OCI-LY7 (cell line): Measurements from ENCODE around the gene PARD6A. TPM values are rescaled to one million over a fixed set of nuclear protein-coding genes. Genes with fewer than 3 reads are reported as not detected.

Experiments used
- BruUV-seq: library from RNA; stranded (reverse); fragments of 400-500 nt; replicated peaks from 2 replicates; lab custom pipeline; 2021; lab: Mats Ljungman, UMichigan
- CTCF ChIA-PET: fragments of 300-600 bp; sonication (Branson Sonifier 250); formaldehyde crosslinking; loops from one replicate; lab custom pipeline; 2022; ENCODE audit warnings: antibody characterized with exemption; ENCODE audit not compliant: unreplicated experiment; lab: Charles Lee
- POLR2A ChIA-PET: fragments of 300-600 bp; sonication (Branson Sonifier 250); formaldehyde crosslinking; loops from one replicate; lab custom pipeline; 2022; ENCODE audit warnings: antibody characterized with exemption; lab: Charles Lee
- DNase-seq: peaks from one replicate; pipeline ENCODE4 v3.0.0-alpha.2; 2015; ENCODE audit warnings: low spot score
- H2AFZ ChIP-seq: fragments of 200-600 bp; sonication (generic), shearing (Covaris generic); 2 replicates; pipeline ENCODE4 v1.6.1; 2014; ENCODE audit warnings: mild to moderate bottlenecking, antibody characterized with exemption, low read length, moderate library complexity
- H3K27ac ChIP-seq: fragments of 200-600 bp; sonication (generic); 2 replicates; pipeline ENCODE4 v1.5.1; 2014; ENCODE audit warnings: mixed run types, low read depth, mild to moderate bottlenecking, moderate library complexity, low read length, inconsistent platforms; ENCODE audit not compliant: poor library complexity, severe bottlenecking
- H3K36me3 ChIP-seq: fragments of 200-600 bp; sonication (generic); 2 replicates; pipeline ENCODE4 v1.6.1; 2014; ENCODE audit warnings: mild to moderate bottlenecking, antibody characterized with exemption, low read length, moderate library complexity, mixed read lengths; ENCODE audit not compliant: insufficient read depth
- H3K4me1 ChIP-seq: fragments of 200-600 bp; sonication (generic); 2 replicates; pipeline ENCODE4 v1.5.1; 2014; ENCODE audit warnings: mild to moderate bottlenecking, low read length; ENCODE audit not compliant: insufficient read depth, poor library complexity, severe bottlenecking
- H3K4me2 ChIP-seq: fragments of 200-600 bp; sonication (generic); 2 replicates; pipeline ENCODE4 v1.6.1; 2014; ENCODE audit warnings: mild to moderate bottlenecking, low read length
- H3K4me3 ChIP-seq: fragments of 200-600 bp; sonication (generic); 2 replicates; pipeline ENCODE4 v1.5.1; 2014; ENCODE audit warnings: mild to moderate bottlenecking, low read depth, low read length; ENCODE audit not compliant: poor library complexity, severe bottlenecking
- H3K79me2 ChIP-seq: fragments of 200-600 bp; sonication (generic); 2 replicates; pipeline ENCODE4 v1.6.1; 2016; ENCODE audit warnings: low read depth, mild to moderate bottlenecking, low read length, moderate library complexity, mixed read lengths; ENCODE audit not compliant: insufficient read depth
- H3K9me2 ChIP-seq: fragments of 200-600 bp; sonication (generic); 2 replicates; pipeline ENCODE4 v1.6.1; 2016; ENCODE audit warnings: mild to moderate bottlenecking, low read length, mixed read lengths; ENCODE audit not compliant: insufficient read depth
- H3K9me3 ChIP-seq: fragments of 200-600 bp; sonication (generic); 2 replicates; pipeline ENCODE4 v1.6.1; 2014; ENCODE audit warnings: mild to moderate bottlenecking, mixed run types, low read length, mixed read lengths
- H4K20me1 ChIP-seq: fragments of 200-600 bp; sonication (generic); 2 replicates; pipeline ENCODE4 v1.6.1; 2014; ENCODE audit warnings: mild to moderate bottlenecking, antibody characterized with exemption, low read length, moderate library complexity, mixed read lengths; ENCODE audit not compliant: insufficient read depth
- EZH2phosphoT487 ChIP-seq: fragments of 200-600 bp; sonication (generic); IDR thresholded peaks from 2 replicates; pipeline ENCODE4 v1.6.1; 2018; ENCODE audit warnings: low read depth, borderline replicate concordance, mild to moderate bottlenecking, mixed run types, antibody characterized with exemption, low read length, moderate library complexity, mixed read lengths
- intact Hi-C: fragments of 100-400 bp; cut with micrococcal nuclease; formaldehyde crosslinking; loops from one replicate; pipeline ENCODE4 v1.10.0; 2022; ENCODE audit not compliant: unreplicated experiment
- total RNA-seq, 2 experiments: library from RNA; depleted of rRNA in 1 of 2; stranded (reverse); fragments of >200 nt in 1 of 2; shearing (Covaris generic) in 1 of 2; gene quantifications; 2 replicates each; pipeline ENCODE4 v1.2.3, GENCODE V29; 2014 to 2022
- TF ChIP-seq, protein P1 (sequence below): fragments of 200-600 bp; sonication (generic); conservative IDR thresholded peaks from 2 replicates; pipeline ENCODE4 v1.5.1; 2014; ENCODE audit warnings: mild to moderate bottlenecking, antibody characterized with exemption, low read length, moderate library complexity, mixed read lengths

PARD6A gene
- total RNA-seq, 2 experiments from 2014 or later = 14.0 to 23.3 TPM

DNA sequence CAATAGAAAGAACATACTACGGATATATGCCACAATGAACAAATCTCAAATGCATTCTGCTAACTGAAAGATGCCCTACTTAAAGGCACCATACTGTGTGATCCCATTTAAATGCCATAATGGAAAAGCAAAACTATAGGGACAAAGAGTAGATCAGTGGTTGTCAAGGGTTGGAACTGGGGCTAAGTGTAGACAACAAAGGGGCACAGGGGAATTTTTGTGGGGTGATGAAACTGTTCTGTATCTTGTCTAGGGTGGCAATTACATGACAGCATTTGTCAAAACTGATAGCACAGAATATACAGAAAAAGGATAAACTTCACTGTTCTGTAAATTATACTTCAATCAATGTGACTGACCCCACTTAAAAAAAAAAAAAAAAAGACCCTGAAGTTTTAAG, 40.7 kb downstream of the PARD6A start:
- no peak for DNase-seq
- no peaks in the 10 kb centered on the region for H3K9me2 ChIP-seq
- BruUV-seq = no TSS peak
- H2AFZ ChIP-seq = no peak overlapping the region
- H3K36me3 ChIP-seq = peaks cover 22% of the 10 kb centered on the region
- H3K27ac ChIP-seq = no peak overlapping the region
- H4K20me1 ChIP-seq = no peaks in the 10 kb centered on the region
- H3K4me3 ChIP-seq = no peak overlapping the region
- ChIA-PET POLR2A (interaction anchor here (0.7 kb wide), 1 partner anchor 456 kb away, joined by 3 read pairs; no protein-coding TSS in a partner anchor), CTCF (no interaction called here)
- H3K79me2 ChIP-seq = peaks cover 4% of the 10 kb centered on the region; the same call in 1 of the 2 replicates
- no peak for TF ChIP-seq EZH2phosphoT487
- TF ChIP-seq, protein P1, sequence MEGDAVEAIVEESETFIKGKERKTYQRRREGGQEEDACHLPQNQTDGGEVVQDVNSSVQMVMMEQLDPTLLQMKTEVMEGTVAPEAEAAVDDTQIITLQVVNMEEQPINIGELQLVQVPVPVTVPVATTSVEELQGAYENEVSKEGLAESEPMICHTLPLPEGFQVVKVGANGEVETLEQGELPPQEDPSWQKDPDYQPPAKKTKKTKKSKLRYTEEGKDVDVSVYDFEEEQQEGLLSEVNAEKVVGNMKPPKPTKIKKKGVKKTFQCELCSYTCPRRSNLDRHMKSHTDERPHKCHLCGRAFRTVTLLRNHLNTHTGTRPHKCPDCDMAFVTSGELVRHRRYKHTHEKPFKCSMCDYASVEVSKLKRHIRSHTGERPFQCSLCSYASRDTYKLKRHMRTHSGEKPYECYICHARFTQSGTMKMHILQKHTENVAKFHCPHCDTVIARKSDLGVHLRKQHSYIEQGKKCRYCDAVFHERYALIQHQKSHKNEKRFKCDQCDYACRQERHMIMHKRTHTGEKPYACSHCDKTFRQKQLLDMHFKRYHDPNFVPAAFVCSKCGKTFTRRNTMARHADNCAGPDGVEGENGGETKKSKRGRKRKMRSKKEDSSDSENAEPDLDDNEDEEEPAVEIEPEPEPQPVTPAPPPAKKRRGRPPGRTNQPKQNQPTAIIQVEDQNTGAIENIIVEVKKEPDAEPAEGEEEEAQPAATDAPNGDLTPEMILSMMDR = no peak
- intact Hi-C loops = no loop called here
- H3K4me1 ChIP-seq = peaks cover 5% of the 10 kb centered on the region
- H3K9me3 ChIP-seq = 0 out of 2 replicates have a peak, but pooled peaks cover 6% of the 10 kb centered on the region
- H3K4me2 ChIP-seq = no peak overlapping the region

DNA sequence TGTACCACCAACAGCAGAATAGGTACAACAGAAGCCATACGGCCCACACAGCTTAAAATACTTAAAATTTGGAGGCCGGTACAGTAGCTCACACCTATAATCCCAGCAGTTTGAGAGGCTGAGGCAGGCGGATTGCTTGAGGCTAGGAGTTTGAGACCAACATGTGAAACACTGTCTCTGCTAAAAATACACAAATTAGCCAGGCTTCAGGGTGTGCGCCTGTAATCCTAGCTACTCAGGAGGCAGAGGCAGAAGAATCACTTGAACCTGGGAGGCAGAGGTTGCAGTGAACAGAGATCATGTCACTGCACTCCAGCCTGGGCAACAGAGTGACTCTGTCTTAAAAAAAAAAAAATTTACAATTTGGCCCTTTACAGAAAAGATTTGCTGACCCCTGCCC, 41.4 kb downstream of the PARD6A start:
- ChIA-PET CTCF (no interaction called here), POLR2A (no interaction called here)
- peaks cover 4% of the 10 kb centered on the region; the same call in 1 of the 2 replicates for H3K79me2 ChIP-seq

DNA sequence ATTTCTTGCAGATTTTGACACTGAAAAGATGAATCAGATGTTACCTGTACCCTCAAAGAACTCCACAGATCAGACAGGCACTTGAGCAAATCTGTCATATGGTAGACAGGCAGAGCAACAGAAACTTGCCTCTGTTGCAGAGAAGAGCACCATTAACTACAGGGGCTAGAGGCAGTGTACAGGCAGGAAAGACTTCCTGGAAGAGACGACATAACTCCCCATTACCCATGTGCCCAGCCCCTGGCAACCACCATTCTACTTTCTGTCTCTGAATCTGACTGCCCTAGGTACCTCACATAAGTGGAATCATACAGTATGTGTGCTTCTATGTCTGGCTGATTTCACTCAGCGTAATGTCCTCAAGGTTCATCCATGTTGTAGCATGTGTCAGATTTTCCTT, 42.9 kb downstream of the PARD6A start:
- TF ChIP-seq EZH2phosphoT487 = no peak
- TF ChIP-seq, protein P1 = no peak
- Histone ChIP-seq H3K9me2 (no peaks in the 10 kb centered on the region), H2AFZ (no peak overlapping the region), H3K27ac (no peak overlapping the region), H3K4me2 (no peak overlapping the region), H3K36me3 (peaks cover 12% of the 10 kb centered on the region), H3K9me3 (0 out of 2 replicates have a peak, but pooled peaks cover 6% of the 10 kb centered on the region), H4K20me1 (no peaks in the 10 kb centered on the region), H3K4me3 (no peak overlapping the region), H3K79me2 (peaks cover 4% of the 10 kb centered on the region; the same call in 1 of the 2 replicates), H3K4me1 (peaks cover 5% of the 10 kb centered on the region)
- CTCF ChIA-PET = no interaction called here
- POLR2A ChIA-PET = interaction anchor here (2.0 kb wide), 1 partner anchor 12 kb away, joined by 8 read pairs; no protein-coding TSS in a partner anchor
- DNase-seq = no peak
- BruUV-seq = no TSS peak
- intact Hi-C loops = no loop called here

More for the DNA sequence above, 41.4 kb downstream of the PARD6A start:
- BruUV-seq = no TSS peak
- TF ChIP-seq, protein P1 = no peak
- no peak for TF ChIP-seq EZH2phosphoT487
- Histone ChIP-seq H3K4me2 (no peak overlapping the region), H4K20me1 (no peaks in the 10 kb centered on the region), H3K27ac (no peak overlapping the region), H3K4me3 (no peak overlapping the region), H3K4me1 (peaks cover 5% of the 10 kb centered on the region), H3K9me2 (no peaks in the 10 kb centered on the region), H3K9me3 (0 out of 2 replicates have a peak, but pooled peaks cover 6% of the 10 kb centered on the region), H3K36me3 (peaks cover 22% of the 10 kb centered on the region), H2AFZ (no peak overlapping the region)
- no peak for DNase-seq
- intact Hi-C loops = no loop called here
